ENCODE data around the gene UPK2. TPM values are rescaled to one million over a fixed set of nuclear protein-coding genes. Genes with fewer than 3 reads are reported as not detected.
"Not testable (repeated sequence)": the region's sequence is repeated elsewhere in the genome, so short reads cannot be mapped to it uniquely, and the experiment has no call there.

UPK2 gene
- polyA plus RNA-seq, 2 of the 4 experiments (the other 2 are of a cell fraction) = 0.37 to 0.92 TPM

GRCh38 chr11:118980191-118980881 lies 24.2 kb downstream of the UPK2 start:
- H3K4me2 ChIP-seq = no peak overlapping the region
- TF ChIP-seq, protein P1, sequence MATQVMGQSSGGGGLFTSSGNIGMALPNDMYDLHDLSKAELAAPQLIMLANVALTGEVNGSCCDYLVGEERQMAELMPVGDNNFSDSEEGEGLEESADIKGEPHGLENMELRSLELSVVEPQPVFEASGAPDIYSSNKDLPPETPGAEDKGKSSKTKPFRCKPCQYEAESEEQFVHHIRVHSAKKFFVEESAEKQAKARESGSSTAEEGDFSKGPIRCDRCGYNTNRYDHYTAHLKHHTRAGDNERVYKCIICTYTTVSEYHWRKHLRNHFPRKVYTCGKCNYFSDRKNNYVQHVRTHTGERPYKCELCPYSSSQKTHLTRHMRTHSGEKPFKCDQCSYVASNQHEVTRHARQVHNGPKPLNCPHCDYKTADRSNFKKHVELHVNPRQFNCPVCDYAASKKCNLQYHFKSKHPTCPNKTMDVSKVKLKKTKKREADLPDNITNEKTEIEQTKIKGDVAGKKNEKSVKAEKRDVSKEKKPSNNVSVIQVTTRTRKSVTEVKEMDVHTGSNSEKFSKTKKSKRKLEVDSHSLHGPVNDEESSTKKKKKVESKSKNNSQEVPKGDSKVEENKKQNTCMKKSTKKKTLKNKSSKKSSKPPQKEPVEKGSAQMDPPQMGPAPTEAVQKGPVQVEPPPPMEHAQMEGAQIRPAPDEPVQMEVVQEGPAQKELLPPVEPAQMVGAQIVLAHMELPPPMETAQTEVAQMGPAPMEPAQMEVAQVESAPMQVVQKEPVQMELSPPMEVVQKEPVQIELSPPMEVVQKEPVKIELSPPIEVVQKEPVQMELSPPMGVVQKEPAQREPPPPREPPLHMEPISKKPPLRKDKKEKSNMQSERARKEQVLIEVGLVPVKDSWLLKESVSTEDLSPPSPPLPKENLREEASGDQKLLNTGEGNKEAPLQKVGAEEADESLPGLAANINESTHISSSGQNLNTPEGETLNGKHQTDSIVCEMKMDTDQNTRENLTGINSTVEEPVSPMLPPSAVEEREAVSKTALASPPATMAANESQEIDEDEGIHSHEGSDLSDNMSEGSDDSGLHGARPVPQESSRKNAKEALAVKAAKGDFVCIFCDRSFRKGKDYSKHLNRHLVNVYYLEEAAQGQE (IDR thresholded peaks at IDR 0.05) = no peak
- TF ChIP-seq EHMT2 (IDR thresholded peaks at IDR 0.05; ENCODE audit: low read depth) = no peak
- TF ChIP-seq, protein P2, sequence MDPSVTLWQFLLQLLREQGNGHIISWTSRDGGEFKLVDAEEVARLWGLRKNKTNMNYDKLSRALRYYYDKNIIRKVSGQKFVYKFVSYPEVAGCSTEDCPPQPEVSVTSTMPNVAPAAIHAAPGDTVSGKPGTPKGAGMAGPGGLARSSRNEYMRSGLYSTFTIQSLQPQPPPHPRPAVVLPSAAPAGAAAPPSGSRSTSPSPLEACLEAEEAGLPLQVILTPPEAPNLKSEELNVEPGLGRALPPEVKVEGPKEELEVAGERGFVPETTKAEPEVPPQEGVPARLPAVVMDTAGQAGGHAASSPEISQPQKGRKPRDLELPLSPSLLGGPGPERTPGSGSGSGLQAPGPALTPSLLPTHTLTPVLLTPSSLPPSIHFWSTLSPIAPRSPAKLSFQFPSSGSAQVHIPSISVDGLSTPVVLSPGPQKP (IDR thresholded peaks at IDR 0.05; ENCODE audit: low read depth, low read length) = no peak
- no peak for TF ChIP-seq TP53 (CRISPR knock-in tag; IDR thresholded peaks at IDR 0.05)
- no peak for TF ChIP-seq EP300 (IDR thresholded peaks at IDR 0.05)
- TF ChIP-seq KDM5A (IDR thresholded peaks at IDR 0.05) = no peak
- TF ChIP-seq POLR2AphosphoS2 (conservative IDR thresholded peaks at IDR 0.05; ENCODE audit: low read length) = no peak
- TF ChIP-seq ZFP36 (IDR thresholded peaks at IDR 0.05; ENCODE audit: borderline replicate concordance, partially characterized antibody) = no peak
- no peak for TF ChIP-seq FOSB (CRISPR knock-in tag; IDR thresholded peaks at IDR 0.05)
- ChIA-PET POLR2A (no interaction called here), CTCF (no interaction called here)
- no peaks in the 10 kb centered on the region for H3K4me1 ChIP-seq
- 76% methylated on average over 16 of the region's 21 CpGs for WGBS (ENCODE audit: missing lambda C conversion rate)
- no peak overlapping the region for H3K4me3 ChIP-seq
- no peak overlapping the region for H3K27ac ChIP-seq
- ATAC-seq = no peak
- H3K9me3 ChIP-seq = no peaks in the 10 kb centered on the region
- DNase-seq (ENCODE audit: low read depth in 1 of 2, low spot score in 1 of 2) = no peak
- no peak for FAIRE-seq

GRCh38 chr11:118984337-118984736 lies 28.2 kb downstream of the UPK2 start:
- CTCF ChIA-PET = interaction anchor here (0.5 to 2.0 kb wide), 3 partner anchors 36 to 294 kb away, joined by 3 to 7 read pairs (median 5); no protein-coding TSS in a partner anchor
- H3K9me3 ChIP-seq = not testable (repeated sequence)
- WGBS (ENCODE audit: missing lambda C conversion rate) = 72% methylated on average over 8 of the region's 8 CpGs

GRCh38 chr11:118984825-118985224 lies 28.7 kb downstream of the UPK2 start:
- no peak overlapping the region for H3K4me3 ChIP-seq
- H3K4me1 ChIP-seq = no peaks in the 10 kb centered on the region
- ATAC-seq (no peak; a peak in 1 of 6 replicates), FAIRE-seq (no peak), DNase-seq (ENCODE audit: low read depth in 1 of 2, low spot score in 1 of 2) (no peak)
- H3K27ac ChIP-seq = no peak overlapping the region
- H3K9me3 ChIP-seq = no peaks in the 10 kb centered on the region
- ChIA-PET POLR2A (no interaction called here), CTCF (interaction anchor here (0.5 to 2.0 kb wide), 4 partner anchors 28 to 295 kb away, joined by 3 to 7 read pairs (median 5); no protein-coding TSS in a partner anchor)
- TF ChIP-seq FOXS1 (CRISPR knock-in tag; IDR thresholded peaks at IDR 0.05) (no peak), FOSL2 (IDR thresholded peaks at IDR 0.05) (no peak), FOSL2 (CRISPR knock-in tag; IDR thresholded peaks at IDR 0.05) (no peak), ESRRA (IDR thresholded peaks at IDR 0.05; ENCODE audit: borderline replicate concordance, low read length) (no peak), RFX5 (IDR thresholded peaks at IDR 0.05) (no peak), POLR2A (IDR thresholded peaks at IDR 0.05; ENCODE audit: low read length) (no peak), ZFP36 (IDR thresholded peaks at IDR 0.05; ENCODE audit: borderline replicate concordance, partially characterized antibody) (no peak), RARB (CRISPR knock-in tag; IDR thresholded peaks at IDR 0.05) (no peak), ATOH8 (CRISPR knock-in tag; IDR thresholded peaks at IDR 0.05; ENCODE audit: low read depth) (no peak), CHD2 (IDR thresholded peaks at IDR 0.05; ENCODE audit: low read length, partially characterized antibody) (no peak), FOSB (CRISPR knock-in tag; IDR thresholded peaks at IDR 0.05) (no peak), EHMT2 (IDR thresholded peaks at IDR 0.05; ENCODE audit: low read depth) (no peak), SREBF2 (IDR thresholded peaks at IDR 0.05) (no peak), ZSCAN20 (CRISPR knock-in tag; IDR thresholded peaks at IDR 0.05) (no peak), MAZ (IDR thresholded peaks at IDR 0.05; ENCODE audit: borderline replicate concordance, low read depth, low read length) (no peak), TFCP2L1 (CRISPR knock-in tag; IDR thresholded peaks at IDR 0.05) (no peak)
- TF ChIP-seq, protein P2 (IDR thresholded peaks at IDR 0.05; ENCODE audit: low read depth, low read length) = no peak
- TF ChIP-seq, protein P3, sequence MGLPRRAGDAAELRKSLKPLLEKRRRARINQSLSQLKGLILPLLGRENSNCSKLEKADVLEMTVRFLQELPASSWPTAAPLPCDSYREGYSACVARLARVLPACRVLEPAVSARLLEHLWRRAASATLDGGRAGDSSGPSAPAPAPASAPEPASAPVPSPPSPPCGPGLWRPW (IDR thresholded peaks at IDR 0.05) = no peak
- TF ChIP-seq, protein P4, sequence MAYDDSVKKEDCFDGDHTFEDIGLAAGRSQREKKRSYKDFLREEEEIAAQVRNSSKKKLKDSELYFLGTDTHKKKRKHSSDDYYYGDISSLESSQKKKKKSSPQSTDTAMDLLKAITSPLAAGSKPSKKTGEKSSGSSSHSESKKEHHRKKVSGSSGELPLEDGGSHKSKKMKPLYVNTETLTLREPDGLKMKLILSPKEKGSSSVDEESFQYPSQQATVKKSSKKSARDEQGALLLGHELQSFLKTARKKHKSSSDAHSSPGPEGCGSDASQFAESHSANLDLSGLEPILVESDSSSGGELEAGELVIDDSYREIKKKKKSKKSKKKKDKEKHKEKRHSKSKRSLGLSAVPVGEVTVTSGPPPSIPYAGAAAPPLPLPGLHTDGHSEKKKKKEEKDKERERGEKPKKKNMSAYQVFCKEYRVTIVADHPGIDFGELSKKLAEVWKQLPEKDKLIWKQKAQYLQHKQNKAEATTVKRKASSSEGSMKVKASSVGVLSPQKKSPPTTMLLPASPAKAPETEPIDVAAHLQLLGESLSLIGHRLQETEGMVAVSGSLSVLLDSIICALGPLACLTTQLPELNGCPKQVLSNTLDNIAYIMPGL (CRISPR knock-in tag; IDR thresholded peaks at IDR 0.05; ENCODE audit: borderline replicate concordance) = no peak
- WGBS (ENCODE audit: missing lambda C conversion rate) = 95% methylated on average over 2 of the region's 2 CpGs
- no peak overlapping the region for H3K4me2 ChIP-seq

More at GRCh38 chr11:118984337-118984736, 28.2 kb downstream of the UPK2 start:
- ATAC-seq; DNase-seq (ENCODE audit: low read depth in 1 of 2, low spot score in 1 of 2); H3K27ac ChIP-seq; H3K4me3 ChIP-seq; H3K4me1 ChIP-seq; POLR2A ChIA-PET; H3K4me2 ChIP-seq; FAIRE-seq: not testable (repeated sequence)

All from A549 (cell line).